Effector memory CD4-positive, alpha-beta T cell (primary cell): ENCODE results near the gene RBM7.

Experiments used
- DNase-seq, 3 donors: peaks; one replicate each; pipeline ENCODE4 v3.0.0-alpha.2; 2020
- H3K27ac ChIP-seq: 2 replicates; pipeline ENCODE4 v1.7.0; 2013; ENCODE audit warnings: mild to moderate bottlenecking, low read length, moderate library complexity; ENCODE audit not compliant: insufficient read depth, poor library complexity, severe bottlenecking
- H3K27me3 ChIP-seq: replicated peaks from 2 replicates; pipeline ENCODE4 v1.7.0; 2013; ENCODE audit warnings: mild to moderate bottlenecking, low read length; ENCODE audit not compliant: insufficient read depth, control insufficient read depth, poor library complexity, severe bottlenecking
- H3K36me3 ChIP-seq: 2 replicates; pipeline ENCODE4 v1.7.0; 2013; ENCODE audit warnings: mild to moderate bottlenecking, low read length, moderate library complexity; ENCODE audit not compliant: control insufficient read depth, insufficient read depth
- H3K4me1 ChIP-seq: 2 replicates; pipeline ENCODE4 v1.7.0; 2013; ENCODE audit warnings: low read length, mild to moderate bottlenecking; ENCODE audit not compliant: control insufficient read depth, insufficient read depth, poor library complexity, severe bottlenecking
- H3K4me3 ChIP-seq: 2 replicates; pipeline ENCODE4 v1.7.0; 2013; ENCODE audit warnings: low read length, low read depth, mild to moderate bottlenecking; ENCODE audit not compliant: insufficient read depth, poor library complexity, severe bottlenecking
- H3K9me3 ChIP-seq: 2 replicates; pipeline ENCODE4 v1.7.0; 2013; ENCODE audit warnings: mild to moderate bottlenecking, low read length, moderate library complexity; ENCODE audit not compliant: control insufficient read depth

Gene RBM7

GRCh38 chr11:114426280-114426679 lies 25.8 kb downstream of the RBM7 start:
- H3K9me3 ChIP-seq = no peaks in the 10 kb centered on the region
- no peak overlapping the region for H3K27ac ChIP-seq
- H3K4me1 ChIP-seq = no peaks in the 10 kb centered on the region
- no peaks in the 10 kb centered on the region for H3K36me3 ChIP-seq
- no peak overlapping the region for H3K4me3 ChIP-seq
- no peak for DNase-seq
- no peaks in the 10 kb centered on the region for H3K27me3 ChIP-seq

- no peaks in the 10 kb centered on the region for H3K4me1 ChIP-seq
Observed at GRCh38 chr11:114430290-114430689, 29.8 kb downstream of the RBM7 start.

DNA sequence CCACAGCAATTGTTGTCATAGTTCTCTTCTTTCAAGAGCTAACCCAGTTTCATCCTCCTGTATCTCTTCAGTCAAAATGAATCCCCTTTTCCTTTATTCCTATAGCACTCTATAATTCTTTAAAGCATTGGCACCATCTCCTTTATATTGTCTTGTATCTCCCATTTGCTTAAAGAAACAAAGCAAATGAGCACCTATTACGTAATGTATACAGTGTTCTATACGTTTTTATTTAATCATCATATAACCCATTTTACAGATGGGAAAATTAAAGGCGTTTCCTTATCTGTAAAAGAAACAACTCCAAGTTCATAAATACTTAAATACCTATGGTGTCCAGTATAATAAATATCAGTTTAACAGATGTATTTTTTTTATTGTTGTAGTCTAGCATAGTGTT lies 32.4 kb downstream of the RBM7 start:
- Histone ChIP-seq H3K27me3 (no peaks in the 10 kb centered on the region), H3K9me3 (no peaks in the 10 kb centered on the region), H3K36me3 (no peaks in the 10 kb centered on the region), H3K4me3 (no peak overlapping the region), H3K27ac (no peak overlapping the region), H3K4me1 (no peaks in the 10 kb centered on the region)
- no peak for DNase-seq

More at GRCh38 chr11:114430290-114430689, 29.8 kb downstream of the RBM7 start:
- Histone ChIP-seq H3K36me3 (no peaks in the 10 kb centered on the region), H3K4me3 (no peak overlapping the region), H3K27ac (no peak overlapping the region), H3K9me3 (no peaks in the 10 kb centered on the region), H3K27me3 (no peaks in the 10 kb centered on the region)
- no peak for DNase-seq

GRCh38 chr11:114433376-114433775 lies 32.9 kb downstream of the RBM7 start:
- Histone ChIP-seq H3K36me3 (no peaks in the 10 kb centered on the region), H3K9me3 (no peaks in the 10 kb centered on the region), H3K27me3 (no peaks in the 10 kb centered on the region), H3K4me3 (no peak overlapping the region), H3K4me1 (no peaks in the 10 kb centered on the region), H3K27ac (no peak overlapping the region)
- no peak for DNase-seq

- Histone ChIP-seq H3K27ac (no peak overlapping the region), H3K4me1 (peaks cover 12% of the 10 kb centered on the region), H3K9me3 (no peaks in the 10 kb centered on the region), H3K36me3 (no peaks in the 10 kb centered on the region), H3K4me3 (no peak overlapping the region), H3K27me3 (no peaks in the 10 kb centered on the region)
- no peak for DNase-seq
Observed at GRCh38 chr11:114438303-114438702, 37.8 kb downstream of the RBM7 start.

DNA sequence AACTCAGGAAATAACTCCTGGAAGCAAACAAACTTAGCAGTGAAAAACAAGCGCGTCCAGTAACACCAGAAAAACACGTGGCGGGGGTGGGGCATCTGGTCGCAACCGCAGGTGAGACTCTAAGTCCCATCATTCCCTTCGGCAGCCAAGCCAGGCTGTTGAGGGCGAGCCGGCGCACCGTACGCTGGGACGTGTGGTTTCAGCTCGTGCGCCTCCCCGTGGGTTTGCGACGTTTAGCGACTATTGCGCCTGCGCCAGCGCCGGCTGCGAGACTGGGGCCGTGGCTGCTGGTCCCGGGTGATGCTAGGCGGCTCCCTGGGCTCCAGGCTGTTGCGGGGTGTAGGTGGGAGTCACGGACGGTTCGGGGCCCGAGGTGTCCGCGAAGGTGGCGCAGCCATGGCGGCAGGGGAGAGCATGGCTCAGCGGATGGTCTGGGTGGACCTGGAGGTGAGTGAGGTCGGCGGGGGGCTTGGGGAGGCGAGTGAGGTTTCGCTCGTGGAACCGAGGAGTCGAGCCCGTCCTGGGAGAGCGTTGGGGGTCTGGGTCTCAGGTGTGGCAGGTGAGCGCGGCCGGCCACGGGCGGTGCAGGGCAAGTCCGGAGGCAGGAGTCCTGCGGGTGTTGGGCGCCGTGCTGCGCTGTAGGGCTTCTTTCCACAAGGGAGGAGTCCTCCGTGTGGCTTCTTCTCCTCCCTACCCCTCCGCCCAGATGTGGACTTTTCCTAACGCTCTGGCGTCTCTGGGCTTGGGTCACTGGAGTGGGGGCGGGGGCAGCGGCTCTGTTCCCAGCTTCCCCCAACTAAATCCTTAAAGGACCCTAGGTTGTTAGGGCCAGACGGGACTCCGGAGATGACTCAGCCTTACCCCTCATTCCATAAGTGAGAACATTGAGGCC lies 39.0 kb downstream of the RBM7 start, which contains the start of gene REXO2:
REXO2 (plus strand) TSS at position 239 of the 892 bp plus-strand sequence; CDS start at position 301, 62 bp downstream.
- Histone ChIP-seq H3K4me3 (peak within 1 kb of the TSS; percentile 86), H3K36me3 (no peaks in the 10 kb centered on the region), H3K9me3 (no peaks in the 10 kb centered on the region), H3K27ac (peak within 1 kb of the TSS; percentile 54), H3K4me1 (peaks cover 12% of the 10 kb centered on the region), H3K27me3 (no peaks in the 10 kb centered on the region)
- DNase-seq = peak; percentile 88 to 90 (median 89)

DNA sequence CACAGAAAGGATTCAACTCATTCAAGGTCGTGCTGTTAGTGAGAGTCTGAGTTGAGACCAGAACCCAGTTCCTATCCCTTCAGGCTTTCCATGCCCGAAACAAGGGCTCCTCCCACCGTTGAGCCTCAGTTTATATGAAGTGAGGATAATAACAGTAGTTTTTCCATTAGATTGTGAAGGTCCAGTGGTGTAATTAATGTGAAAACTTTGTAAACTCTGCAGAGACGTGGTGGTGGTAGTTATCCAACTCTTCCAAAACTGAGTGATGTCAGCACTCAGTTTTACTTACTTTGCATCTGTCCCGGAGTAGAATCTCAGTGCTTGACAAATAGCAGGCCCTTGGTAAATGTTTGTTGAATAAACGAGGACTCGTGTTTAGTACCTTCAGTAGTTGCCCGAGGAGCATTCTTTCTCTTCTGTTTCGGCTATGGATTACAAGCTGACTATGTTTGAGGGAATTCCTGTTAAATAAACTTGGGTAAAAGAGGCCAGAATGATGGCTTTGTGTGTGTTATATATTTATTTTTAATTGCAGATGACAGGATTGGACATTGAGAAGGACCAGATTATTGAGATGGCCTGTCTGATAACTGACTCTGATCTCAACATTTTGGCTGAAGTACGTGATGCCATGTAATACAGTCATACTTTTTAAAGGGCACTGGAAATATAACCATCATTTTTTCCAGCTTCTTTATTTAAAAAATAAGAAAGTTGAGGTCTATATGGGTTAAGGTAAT lies 39.8 kb downstream of the RBM7 start:
- H3K27ac ChIP-seq = no peak overlapping the region
- H3K4me1 ChIP-seq = peaks cover 12% of the 10 kb centered on the region
- no peaks in the 10 kb centered on the region for H3K27me3 ChIP-seq
- H3K9me3 ChIP-seq = no peaks in the 10 kb centered on the region
- peaks cover 7% of the 10 kb centered on the region for H3K36me3 ChIP-seq
- peak overlapping the region; percentile 86 for H3K4me3 ChIP-seq
- no peak for DNase-seq

- no peak overlapping the region for H3K27ac ChIP-seq
Observed at GRCh38 chr11:114440971-114441763, 40.7 kb downstream of the RBM7 start.

DNA sequence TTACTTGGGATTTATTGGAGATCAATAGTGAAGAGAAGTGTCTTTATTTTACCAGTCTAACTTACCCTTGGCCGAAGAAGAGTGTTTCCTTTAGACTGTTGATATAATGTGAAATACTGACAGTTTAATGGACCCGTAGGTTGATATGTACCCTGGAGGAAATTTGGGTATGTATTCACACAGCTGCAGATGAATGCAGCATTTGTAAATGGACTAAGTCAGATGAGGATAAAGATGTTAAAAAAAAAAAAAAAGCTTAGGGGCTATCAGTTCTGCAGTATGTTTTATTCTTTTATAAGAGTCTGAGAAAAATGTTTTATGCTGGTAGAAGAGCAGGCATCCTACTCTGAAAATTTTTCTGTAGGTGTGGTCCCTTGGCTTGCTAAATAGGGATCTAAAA lies 41.5 kb downstream of the RBM7 start:
- no peaks in the 10 kb centered on the region for H3K9me3 ChIP-seq
- peaks cover 14% of the 10 kb centered on the region for H3K36me3 ChIP-seq
- H3K4me3 ChIP-seq = no peak overlapping the region
- DNase-seq = no peak
- no peaks in the 10 kb centered on the region for H3K27me3 ChIP-seq
- H3K27ac ChIP-seq = no peak overlapping the region
- H3K4me1 ChIP-seq = peaks cover 12% of the 10 kb centered on the region

More at GRCh38 chr11:114440971-114441763, 40.7 kb downstream of the RBM7 start:
- Histone ChIP-seq H3K9me3 (no peaks in the 10 kb centered on the region), H3K27me3 (no peaks in the 10 kb centered on the region), H3K4me3 (no peak overlapping the region), H3K4me1 (peaks cover 12% of the 10 kb centered on the region), H3K36me3 (peaks cover 10% of the 10 kb centered on the region)
- no peak for DNase-seq
